Mucosa of descending colon (tissue), 3 donors: Measurements from ENCODE around the gene SH3RF2. TPM values are rescaled to one million over a fixed set of nuclear protein-coding genes. Genes with fewer than 3 reads are reported as not detected.

ENCODE experiments used
- ATAC-seq: fragments of 200-7000 bp; cut with Tn5 transposase; one replicate; pipeline ENCODE4 v1.9.1; 2020; ENCODE audit warnings: mild to moderate bottlenecking, moderate library complexity
- DNase-seq, 3 donors: peaks; one replicate each; pipeline ENCODE4 v3.0.0-alpha.2; 2020
- H3K36me3 ChIP-seq: fragments of 200-600 bp; one replicate; pipeline ENCODE4 v1.8.0; 2021; ENCODE audit warnings: low read depth, mild to moderate bottlenecking
- H3K4me1 ChIP-seq: fragments of 200-600 bp; one replicate; pipeline ENCODE4 v1.8.0; 2021; ENCODE audit warnings: low read depth, mild to moderate bottlenecking
- H3K4me3 ChIP-seq: fragments of 200-600 bp; one replicate; pipeline ENCODE4 v1.8.0; 2021; ENCODE audit warnings: mild to moderate bottlenecking
- H3K9me3 ChIP-seq: fragments of 200-600 bp; one replicate; pipeline ENCODE4 v1.8.0; 2021; ENCODE audit warnings: mild to moderate bottlenecking
- intact Hi-C, 2 donors: fragments of 100-400 bp; cut with DNase I in 1 of 2; cut with micrococcal nuclease in 1 of 2; formaldehyde crosslinking; loops; one replicate each; pipeline versions ENCODE4 v1.11.0 to v1.11.1; 2022; cut with DNase I, micrococcal nuclease
- total RNA-seq, 3 donors: library from RNA; stranded (reverse); fragmentation: NEBNext Ultra II Directional in 2 of 3; extraction: Animal tissue kit (Norgen Biotek cat#: 25700) in 2 of 3; gene quantifications; one replicate each; pipeline versions ENCODE4 v1.2.1 to v1.2.4, GENCODE V29; 2021 to 2023
- TF ChIP-seq, protein P1 (sequence below): fragments of 200-600 bp; IDR thresholded peaks from one replicate; pipeline ENCODE4 v1.8.0; 2022; ENCODE audit warnings: antibody characterized with exemption, mild to moderate bottlenecking
- donor health status: DM: no; HTN: no; CAD: no; lungs with moderate emphysema.
- donor health status: DM: no; HTN: no; CAD: no.
- donor health status: DM: no; HTN: yes; CAD: no.

The SH3RF2 gene
- total RNA-seq, 3 donors from 2014 or later: 36.8 to 99.7 (median 61.5) TPM

DNA sequence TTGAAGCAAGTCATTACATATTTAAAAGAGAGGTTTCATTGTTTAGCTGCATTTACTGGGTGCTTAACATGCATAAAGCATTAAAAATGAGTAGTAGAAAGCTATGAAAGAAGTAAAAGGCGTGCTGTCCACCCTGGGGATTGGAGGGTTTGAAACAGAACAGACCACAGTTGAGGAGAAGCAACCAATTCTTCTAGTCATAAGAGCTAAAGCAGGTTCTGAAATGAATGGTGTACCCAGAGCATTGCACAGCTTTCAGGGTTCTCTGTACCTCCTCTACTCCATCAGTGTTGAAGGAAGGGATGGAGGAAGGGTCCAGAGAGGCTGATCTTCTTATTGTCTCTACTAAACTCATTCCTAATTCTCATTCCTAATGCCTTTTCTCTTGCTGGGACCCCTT lies 68.9 kb downstream of the SH3RF2 start:
- no peak for ATAC-seq
- TF ChIP-seq, protein P1, sequence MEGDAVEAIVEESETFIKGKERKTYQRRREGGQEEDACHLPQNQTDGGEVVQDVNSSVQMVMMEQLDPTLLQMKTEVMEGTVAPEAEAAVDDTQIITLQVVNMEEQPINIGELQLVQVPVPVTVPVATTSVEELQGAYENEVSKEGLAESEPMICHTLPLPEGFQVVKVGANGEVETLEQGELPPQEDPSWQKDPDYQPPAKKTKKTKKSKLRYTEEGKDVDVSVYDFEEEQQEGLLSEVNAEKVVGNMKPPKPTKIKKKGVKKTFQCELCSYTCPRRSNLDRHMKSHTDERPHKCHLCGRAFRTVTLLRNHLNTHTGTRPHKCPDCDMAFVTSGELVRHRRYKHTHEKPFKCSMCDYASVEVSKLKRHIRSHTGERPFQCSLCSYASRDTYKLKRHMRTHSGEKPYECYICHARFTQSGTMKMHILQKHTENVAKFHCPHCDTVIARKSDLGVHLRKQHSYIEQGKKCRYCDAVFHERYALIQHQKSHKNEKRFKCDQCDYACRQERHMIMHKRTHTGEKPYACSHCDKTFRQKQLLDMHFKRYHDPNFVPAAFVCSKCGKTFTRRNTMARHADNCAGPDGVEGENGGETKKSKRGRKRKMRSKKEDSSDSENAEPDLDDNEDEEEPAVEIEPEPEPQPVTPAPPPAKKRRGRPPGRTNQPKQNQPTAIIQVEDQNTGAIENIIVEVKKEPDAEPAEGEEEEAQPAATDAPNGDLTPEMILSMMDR: no peak
- Histone ChIP-seq H3K36me3 (no peaks in the 10 kb centered on the region), H3K4me1 (no peaks in the 10 kb centered on the region), H3K9me3 (no peaks in the 10 kb centered on the region), H3K4me3 (no peak overlapping the region)
- intact Hi-C loops: no loop called here
- DNase-seq: no peak

DNA sequence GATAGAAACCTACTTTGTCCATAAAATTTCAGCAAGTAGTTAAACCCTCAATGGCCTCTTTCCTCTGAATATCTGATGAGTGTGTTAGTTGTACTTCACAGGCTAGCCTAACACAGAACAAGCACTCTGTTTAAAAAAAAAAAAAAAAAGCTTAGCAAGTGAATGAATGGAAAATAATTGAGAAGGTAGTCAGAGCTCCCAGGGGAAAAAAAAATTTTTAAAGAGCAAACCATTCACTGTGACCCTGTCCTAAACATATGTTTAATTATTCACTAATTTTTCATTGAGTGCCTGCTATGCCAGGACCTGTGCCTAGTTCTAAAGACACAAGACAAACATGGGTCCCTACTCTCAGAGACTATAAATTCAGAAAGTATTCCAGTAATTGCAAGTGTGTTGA lies 69.3 kb downstream of the SH3RF2 start:
- H3K4me1 ChIP-seq: no peaks in the 10 kb centered on the region
- H3K4me3 ChIP-seq: no peak overlapping the region
- TF ChIP-seq, protein P1: no peak
- ATAC-seq (no peak), DNase-seq (no peak)
- no peaks in the 10 kb centered on the region for H3K9me3 ChIP-seq
- no peaks in the 10 kb centered on the region for H3K36me3 ChIP-seq
- intact Hi-C loops: no loop called here

DNA sequence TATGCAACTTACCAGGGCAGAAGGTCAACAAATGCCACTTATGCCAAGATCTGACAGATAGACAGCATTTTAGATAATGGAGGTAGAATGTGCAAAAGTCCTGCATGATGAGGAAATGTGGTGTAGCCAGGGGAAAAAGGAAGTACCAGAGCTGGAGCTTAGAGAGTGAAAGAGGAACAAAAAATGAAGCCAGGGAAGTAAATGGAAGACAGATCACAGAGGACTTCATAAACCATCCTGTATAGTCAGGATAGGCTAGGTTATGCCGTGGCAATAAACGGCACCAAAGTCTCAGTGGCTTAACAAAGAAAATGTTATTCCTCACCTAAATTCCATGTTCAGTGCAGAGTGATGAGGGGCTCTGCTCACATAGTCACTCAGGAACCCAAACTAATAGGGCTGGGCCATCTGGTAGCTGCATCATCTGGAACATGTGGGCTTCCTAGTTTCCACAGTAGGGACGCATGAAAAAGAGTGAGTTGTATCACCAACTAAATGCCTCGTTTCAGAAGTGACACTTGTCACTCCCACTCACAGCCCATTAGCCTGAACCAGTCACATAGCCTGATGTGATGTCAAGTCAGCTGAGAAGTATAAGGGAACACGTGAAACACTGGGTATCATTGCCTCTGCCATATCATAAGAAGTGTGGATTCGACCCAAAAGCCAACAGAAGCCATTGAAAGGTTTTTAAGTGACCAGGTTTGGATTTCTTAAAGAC lies 70.3 kb downstream of the SH3RF2 start:
- TF ChIP-seq, protein P1: no peak
- H3K4me1 ChIP-seq: no peaks in the 10 kb centered on the region
- intact Hi-C loops: no loop called here
- no peaks in the 10 kb centered on the region for H3K36me3 ChIP-seq
- no peaks in the 10 kb centered on the region for H3K9me3 ChIP-seq
- ATAC-seq: peak; percentile 51
- no peak for DNase-seq
- H3K4me3 ChIP-seq: no peak overlapping the region

DNA sequence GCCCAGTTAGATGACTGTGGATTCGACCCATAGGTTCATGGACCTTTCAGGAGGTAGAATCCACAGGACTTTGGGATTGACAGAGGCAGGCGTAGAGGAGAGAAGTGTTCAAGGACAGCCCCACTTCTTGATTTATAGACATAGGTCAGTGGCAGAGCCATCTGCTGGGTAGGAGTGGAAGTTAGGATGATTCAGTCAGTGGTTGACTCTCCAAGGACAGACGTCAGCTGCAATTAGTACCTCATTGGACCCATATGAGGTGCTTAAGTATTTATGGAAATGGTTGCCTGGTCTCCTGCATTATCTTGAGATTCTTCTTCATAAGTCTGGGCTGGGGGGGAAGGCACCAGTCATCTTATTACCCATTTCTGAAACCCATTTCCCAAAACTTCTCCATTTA lies 70.9 kb downstream of the SH3RF2 start:
- H3K36me3 ChIP-seq: no peaks in the 10 kb centered on the region
- ATAC-seq (peak; percentile 80), DNase-seq (no peak)
- H3K4me3 ChIP-seq: no peak overlapping the region
- no peaks in the 10 kb centered on the region for H3K9me3 ChIP-seq
- TF ChIP-seq, protein P1: no peak
- intact Hi-C loops: no loop called here
- H3K4me1 ChIP-seq: no peaks in the 10 kb centered on the region

DNA sequence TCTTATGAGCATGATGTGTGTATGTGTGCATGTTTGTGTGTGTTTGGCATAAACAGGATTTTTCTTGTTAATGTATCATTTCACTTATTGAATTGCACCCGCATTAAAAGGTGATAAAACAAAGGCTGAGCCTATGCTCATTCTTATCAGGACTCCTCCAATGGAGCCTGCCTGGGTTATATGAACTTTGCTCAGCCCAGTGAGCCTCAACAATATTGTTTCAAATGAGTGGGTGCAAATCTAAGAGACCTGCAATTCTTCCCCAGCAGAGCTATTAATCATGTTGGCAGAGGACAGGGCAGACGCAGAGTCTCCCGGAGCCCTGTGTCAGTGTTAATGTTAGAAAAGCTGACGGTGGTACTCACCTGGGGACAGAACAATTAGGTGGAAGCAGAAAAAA lies 71.6 kb downstream of the SH3RF2 start:
- Histone ChIP-seq H3K36me3 (no peaks in the 10 kb centered on the region), H3K4me3 (no peak overlapping the region), H3K4me1 (no peaks in the 10 kb centered on the region), H3K9me3 (no peaks in the 10 kb centered on the region)
- peak; percentile 62 for ATAC-seq
- TF ChIP-seq, protein P1: no peak
- no peak for DNase-seq
- intact Hi-C loops: no loop called here
